Sigmoid colon (tissue), 7 donors: ENCODE data around the gene RGS14. TPM values are rescaled to one million over a fixed set of nuclear protein-coding genes. Genes with fewer than 3 reads are reported as not detected.

Source experiments
- DNase-seq: peaks from one replicate; pipeline ENCODE4 v3.0.0-alpha.2; 2019
- H3K27ac ChIP-seq, 4 donors: fragments of 200-600 bp; sonication (generic); one replicate each; pipeline ENCODE4 v1.5.1; 2016 to 2019; ENCODE audit warnings: mild to moderate bottlenecking in 1 of 4
- H3K27me3 ChIP-seq, 3 donors: fragments of 200-600 bp; sonication (generic); one replicate each; pipeline ENCODE4 v1.5.1; 2019; ENCODE audit warnings: mild to moderate bottlenecking in 1 of 3
- H3K36me3 ChIP-seq, 4 donors: fragments of 200-600 bp; sonication (generic); one replicate each; pipeline ENCODE4 v1.5.1; 2016 to 2019
- H3K4me1 ChIP-seq, 4 donors: fragments of 200-600 bp; sonication (generic); one replicate each; pipeline ENCODE4 v1.5.1; 2017 to 2019
- H3K4me3 ChIP-seq, 4 donors: fragments of 200-600 bp; sonication (generic); one replicate each; pipeline ENCODE4 v1.5.1; 2017 to 2019; ENCODE audit warnings: mild to moderate bottlenecking in 2 of 4, moderate library complexity in 1 of 4
- H3K9me3 ChIP-seq, 4 donors: fragments of 200-600 bp in 3 of 4; sonication (generic) in 3 of 4; one replicate each; pipeline versions ENCODE4 v1.5.1 to v1.6.1; 2013 to 2019
- EP300 ChIP-seq, 4 donors: sonication (generic); formaldehyde crosslinking; IDR thresholded peaks; one replicate each; pipeline ENCODE4 v1.6.1; 2017; ENCODE audit warnings: antibody characterized with exemption in 4 of 4
- POLR2A ChIP-seq, 2 donors: fragments of 450-650 bp; IDR thresholded peaks; one replicate each; pipeline ENCODE4 v1.6.1; 2016; ENCODE audit warnings: antibody characterized with exemption in 2 of 2, mild to moderate bottlenecking in 2 of 2, moderate library complexity in 2 of 2
- POLR2AphosphoS5 ChIP-seq, 4 donors: sonication (generic); formaldehyde crosslinking; IDR thresholded peaks; one replicate each; pipeline ENCODE4 v1.6.1; 2017; ENCODE audit warnings: antibody characterized with exemption in 4 of 4
- WGBS, 2 donors: extraction: QIAGEN DNeasy Blood & Tissue Kit; methylation state at CpG; one replicate each; pipeline ENCODE4 v1.1.7; 2013; 5-methylcytosine and 5-hydroxymethylcytosine counted together
- intact Hi-C: fragments of 100-400 bp; cut with DNase I; formaldehyde crosslinking; loops from one replicate; pipeline ENCODE4 v1.15.1; 2023
- polyA plus RNA-seq, 3 donors: library from polyadenylated mRNA; stranded (reverse); fragments of 200-250 nt; gene quantifications; one replicate each; pipeline ENCODE4 v1.2.3, GENCODE V29; 2013
- total RNA-seq, 4 donors: library from RNA; depleted of rRNA; stranded (reverse); fragments of >200 nt; gene quantifications; one replicate each; pipeline ENCODE4 v1.1.0, GENCODE V29; 2016
- TF ChIP-seq, protein P1 (sequence below), 4 experiments: fragments of 450-650 bp in 3 of 4; fragments of 200-600 bp in 1 of 4; IDR thresholded peaks; one replicate each; pipeline ENCODE4 v1.5.1; 2016 to 2019; ENCODE audit warnings: antibody characterized with exemption in 4 of 4, mild to moderate bottlenecking in 3 of 4, moderate library complexity in 2 of 4
- donor health status: healthy with polysubstance abuse.
- donor health status: Bipolar disorder and iron deficiency.
- donor health status: healthy.

RGS14 gene
- total and polyA plus RNA-seq, 7 donors, result 9.6 to 26.6 (median 16.2) TPM

- DNase-seq, result peak; percentile 62
- 7 to 11% methylated on average over 20 of the region's 20 CpGs for WGBS, 2 donors
- Histone ChIP-seq H3K4me3 (peak overlapping the region in 3 of 4 donors; percentile 48 to 52 (median 52)), H3K9me3 (no peaks in the 10 kb centered on the region), H3K4me1 (peaks cover 0 to 33% (median 25%) of the 10 kb centered on the region in 4 donors), H3K27ac (peak overlapping the region in 1 of 4 donors; percentile 60), H3K36me3 (peaks cover 0 to 18% (median 12%) of the 10 kb centered on the region in 4 donors), H3K27me3 (no peaks in the 10 kb centered on the region)
- intact Hi-C loops, result loop anchor here (5.0 to 10.0 kb wide), 3 partner anchors 56 to 204 kb away; partner anchors contain the start of gene DDX41
- TF ChIP-seq, protein P1, sequence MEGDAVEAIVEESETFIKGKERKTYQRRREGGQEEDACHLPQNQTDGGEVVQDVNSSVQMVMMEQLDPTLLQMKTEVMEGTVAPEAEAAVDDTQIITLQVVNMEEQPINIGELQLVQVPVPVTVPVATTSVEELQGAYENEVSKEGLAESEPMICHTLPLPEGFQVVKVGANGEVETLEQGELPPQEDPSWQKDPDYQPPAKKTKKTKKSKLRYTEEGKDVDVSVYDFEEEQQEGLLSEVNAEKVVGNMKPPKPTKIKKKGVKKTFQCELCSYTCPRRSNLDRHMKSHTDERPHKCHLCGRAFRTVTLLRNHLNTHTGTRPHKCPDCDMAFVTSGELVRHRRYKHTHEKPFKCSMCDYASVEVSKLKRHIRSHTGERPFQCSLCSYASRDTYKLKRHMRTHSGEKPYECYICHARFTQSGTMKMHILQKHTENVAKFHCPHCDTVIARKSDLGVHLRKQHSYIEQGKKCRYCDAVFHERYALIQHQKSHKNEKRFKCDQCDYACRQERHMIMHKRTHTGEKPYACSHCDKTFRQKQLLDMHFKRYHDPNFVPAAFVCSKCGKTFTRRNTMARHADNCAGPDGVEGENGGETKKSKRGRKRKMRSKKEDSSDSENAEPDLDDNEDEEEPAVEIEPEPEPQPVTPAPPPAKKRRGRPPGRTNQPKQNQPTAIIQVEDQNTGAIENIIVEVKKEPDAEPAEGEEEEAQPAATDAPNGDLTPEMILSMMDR (IDR thresholded peaks at IDR 0.05), result no peak
- TF ChIP-seq POLR2AphosphoS5 (IDR thresholded peaks at IDR 0.05) (no peak), POLR2A (IDR thresholded peaks at IDR 0.05) (no peak), EP300 (IDR thresholded peaks at IDR 0.05) (no peak)
Measured at GRCh38 chr5:177310757-177311391, 46.9 kb upstream of the RGS14 start.

- no peak for DNase-seq
- intact Hi-C loops, result loop anchor here (5.0 to 10.0 kb wide), 3 partner anchors 56 to 203 kb away; partner anchors contain the start of gene DDX41
- H3K27ac ChIP-seq, result peak overlapping the region in 2 of 4 donors; percentile 60 to 68
- H3K36me3 ChIP-seq, result peaks cover 0 to 13% (median 9%) of the 10 kb centered on the region in 4 donors
- H3K4me1 ChIP-seq, result peaks cover 0 to 33% (median 25%) of the 10 kb centered on the region in 4 donors
- peak overlapping the region; percentile 26 to 52 (median 50) for H3K4me3 ChIP-seq
- WGBS, 2 donors, result 0 to 1% methylated on average over 23 of the region's 23 CpGs
- no peaks in the 10 kb centered on the region for H3K27me3 ChIP-seq
- H3K9me3 ChIP-seq, result no peaks in the 10 kb centered on the region
- TF ChIP-seq, protein P1 (IDR thresholded peaks at IDR 0.05), result no peak
Measured at GRCh38 chr5:177311392-177311722, 46.4 kb upstream of the RGS14 start.

- DNase-seq, result peak; percentile 98
- no peaks in the 10 kb centered on the region for H3K27me3 ChIP-seq
- intact Hi-C loops, result loop anchor here (2.0 to 10.0 kb wide), 4 partner anchors 39 to 203 kb away; partner anchors contain the start of genes DDX41 and LMAN2
- TF ChIP-seq POLR2A (IDR thresholded peaks at IDR 0.05) (no peak), EP300 (IDR thresholded peaks at IDR 0.05) (no peak), POLR2AphosphoS5 (IDR thresholded peaks at IDR 0.05) (no peak)
- TF ChIP-seq, protein P1 (IDR thresholded peaks at IDR 0.05), result no peak
- no peaks in the 10 kb centered on the region for H3K9me3 ChIP-seq
- H3K36me3 ChIP-seq, result peaks cover 0 to 7% (median 4%) of the 10 kb centered on the region in 4 donors
- H3K4me3 ChIP-seq, result peak within 1 kb of the TSS; percentile 26 to 52 (median 50)
- peak within 1 kb of the TSS in 2 of 4 donors; percentile 60 to 68 for H3K27ac ChIP-seq
- peaks cover 0 to 33% (median 25%) of the 10 kb centered on the region in 4 donors for H3K4me1 ChIP-seq
- 0 to 1% methylated on average over 78 of the region's 78 CpGs for WGBS, 2 donors
Measured at GRCh38 chr5:177311723-177312648, 45.7 kb upstream of the RGS14 start, which contains the start of gene MXD3. Gene MXD3, minus strand, starts transcription at chr5:177311898. Its CDS starts 68 bp downstream, at chr5:177311830.

- peak; percentile 56 for DNase-seq
- H3K9me3 ChIP-seq, result no peaks in the 10 kb centered on the region
- peak overlapping the region in 3 of 4 donors; percentile 48 to 52 (median 52) for H3K4me3 ChIP-seq
- WGBS, 2 donors, result 1 to 2% methylated on average over 19 of the region's 19 CpGs
- intact Hi-C loops, result loop anchor here (2.0 to 10.0 kb wide), 4 partner anchors 38 to 202 kb away; partner anchors contain the start of genes DDX41 and LMAN2
- H3K27me3 ChIP-seq, result no peaks in the 10 kb centered on the region
- H3K27ac ChIP-seq, result no peak overlapping the region
- peaks cover 0 to 32% (median 25%) of the 10 kb centered on the region in 4 donors for H3K4me1 ChIP-seq
- H3K36me3 ChIP-seq, result peaks cover 0 to 4% (median 0%) of the 10 kb centered on the region in 4 donors
- TF ChIP-seq, protein P1 (IDR thresholded peaks at IDR 0.05), result no peak
- TF ChIP-seq POLR2AphosphoS5 (IDR thresholded peaks at IDR 0.05) (no peak), POLR2A (IDR thresholded peaks at IDR 0.05) (no peak), EP300 (IDR thresholded peaks at IDR 0.05) (no peak)
Measured at GRCh38 chr5:177312649-177313181, 45.0 kb upstream of the RGS14 start.
